ENCODE data around the gene HMCN2.

The HMCN2 gene

GRCh38 chr9:130365323-130365721 is 99.8 kb downstream of the HMCN2 start:
- Histone ChIP-seq H3K4me3 (ENCODE audit: low read length) (no peak overlapping the region), H3K4me2 (ENCODE audit: low read length) (no peak overlapping the region), H3K36me3 (ENCODE audit: insufficient read depth, low read length) (no peaks in the 10 kb centered on the region), H3K27me3 (ENCODE audit: control insufficient read depth, insufficient read depth, low read length) (peaks cover 36% of the 10 kb centered on the region), H3K9ac (ENCODE audit: low read depth, low read length) (no peak overlapping the region), H3K4me1 (ENCODE audit: control insufficient read depth, insufficient read depth, low read length) (no peaks in the 10 kb centered on the region), H3K9me3 (replicated peaks; ENCODE audit: low read length) (no peaks in the 10 kb centered on the region)

- no peaks in the 10 kb centered on the region for H3K36me3 ChIP-seq (ENCODE audit: insufficient read depth, low read length)
- H3K27me3 ChIP-seq (ENCODE audit: control insufficient read depth, insufficient read depth, low read length) = peaks cover 38% of the 10 kb centered on the region
- H3K4me1 ChIP-seq (ENCODE audit: control insufficient read depth, insufficient read depth, low read length) = no peaks in the 10 kb centered on the region
- H3K4me3 ChIP-seq (ENCODE audit: low read length) = no peak overlapping the region
- H3K4me2 ChIP-seq (ENCODE audit: low read length) = no peak overlapping the region
- no peak overlapping the region for H3K9ac ChIP-seq (ENCODE audit: low read depth, low read length)
- H3K9me3 ChIP-seq (replicated peaks; ENCODE audit: low read length) = no peaks in the 10 kb centered on the region
These were observed 100.5 kb downstream of the HMCN2 start for GRCh38 chr9:130366072-130366471.

- Histone ChIP-seq H3K27me3 (ENCODE audit: control insufficient read depth, insufficient read depth, low read length) (peaks cover 37% of the 10 kb centered on the region), H3K9ac (ENCODE audit: low read depth, low read length) (no peak overlapping the region), H3K4me3 (ENCODE audit: low read length) (no peak overlapping the region), H3K9me3 (replicated peaks; ENCODE audit: low read length) (no peaks in the 10 kb centered on the region), H3K4me1 (ENCODE audit: control insufficient read depth, insufficient read depth, low read length) (no peaks in the 10 kb centered on the region), H3K36me3 (ENCODE audit: insufficient read depth, low read length) (no peaks in the 10 kb centered on the region), H3K4me2 (ENCODE audit: low read length) (no peak overlapping the region)
These were observed 101.5 kb downstream of the HMCN2 start for GRCh38 chr9:130366888-130367550.

- Histone ChIP-seq H3K9me3 (replicated peaks; ENCODE audit: low read length) (no peaks in the 10 kb centered on the region), H3K4me1 (ENCODE audit: control insufficient read depth, insufficient read depth, low read length) (no peaks in the 10 kb centered on the region), H3K4me3 (ENCODE audit: low read length) (no peak overlapping the region), H3K27me3 (ENCODE audit: control insufficient read depth, insufficient read depth, low read length) (peaks cover 40% of the 10 kb centered on the region), H3K4me2 (ENCODE audit: low read length) (no peak overlapping the region), H3K9ac (ENCODE audit: low read depth, low read length) (no peak overlapping the region), H3K36me3 (ENCODE audit: insufficient read depth, low read length) (no peaks in the 10 kb centered on the region)
These were observed 103.1 kb downstream of the HMCN2 start for GRCh38 chr9:130368631-130369103.

GRCh38 chr9:130370226-130370625 is 104.7 kb downstream of the HMCN2 start:
- peaks cover 44% of the 10 kb centered on the region for H3K27me3 ChIP-seq (ENCODE audit: control insufficient read depth, insufficient read depth, low read length)
- no peaks in the 10 kb centered on the region for H3K4me1 ChIP-seq (ENCODE audit: control insufficient read depth, insufficient read depth, low read length)
- no peaks in the 10 kb centered on the region for H3K9me3 ChIP-seq (replicated peaks; ENCODE audit: low read length)
- H3K4me2 ChIP-seq (ENCODE audit: low read length) = no peak overlapping the region
- no peak overlapping the region for H3K4me3 ChIP-seq (ENCODE audit: low read length)
- no peak overlapping the region for H3K9ac ChIP-seq (ENCODE audit: low read depth, low read length)
- H3K36me3 ChIP-seq (ENCODE audit: insufficient read depth, low read length) = no peaks in the 10 kb centered on the region

GRCh38 chr9:130371196-130371966 is 105.8 kb downstream of the HMCN2 start:
- Histone ChIP-seq H3K4me3 (ENCODE audit: low read length) (no peak overlapping the region), H3K27me3 (ENCODE audit: control insufficient read depth, insufficient read depth, low read length) (peaks cover 51% of the 10 kb centered on the region), H3K4me1 (ENCODE audit: control insufficient read depth, insufficient read depth, low read length) (no peaks in the 10 kb centered on the region), H3K36me3 (ENCODE audit: insufficient read depth, low read length) (no peaks in the 10 kb centered on the region), H3K9me3 (replicated peaks; ENCODE audit: low read length) (no peaks in the 10 kb centered on the region), H3K4me2 (ENCODE audit: low read length) (no peak overlapping the region), H3K9ac (ENCODE audit: low read depth, low read length) (no peak overlapping the region)

- no peaks in the 10 kb centered on the region for H3K9me3 ChIP-seq (replicated peaks; ENCODE audit: low read length)
- H3K27me3 ChIP-seq (ENCODE audit: control insufficient read depth, insufficient read depth, low read length) = peaks cover 47% of the 10 kb centered on the region
- H3K4me1 ChIP-seq (ENCODE audit: control insufficient read depth, insufficient read depth, low read length) = no peaks in the 10 kb centered on the region
- H3K36me3 ChIP-seq (ENCODE audit: insufficient read depth, low read length) = no peaks in the 10 kb centered on the region
- no peak overlapping the region for H3K4me2 ChIP-seq (ENCODE audit: low read length)
- no peak overlapping the region for H3K4me3 ChIP-seq (ENCODE audit: low read length)
- H3K9ac ChIP-seq (ENCODE audit: low read depth, low read length) = no peak overlapping the region
These were observed 106.5 kb downstream of the HMCN2 start for GRCh38 chr9:130372057-130372456.

GRCh38 chr9:130373679-130374325 is 108.2 kb downstream of the HMCN2 start:
- no peak overlapping the region for H3K9ac ChIP-seq (ENCODE audit: low read depth, low read length)
- no peak overlapping the region for H3K4me3 ChIP-seq (ENCODE audit: low read length)
- no peak overlapping the region for H3K4me2 ChIP-seq (ENCODE audit: low read length)
- no peaks in the 10 kb centered on the region for H3K9me3 ChIP-seq (replicated peaks; ENCODE audit: low read length)
- no peaks in the 10 kb centered on the region for H3K4me1 ChIP-seq (ENCODE audit: control insufficient read depth, insufficient read depth, low read length)
- H3K36me3 ChIP-seq (ENCODE audit: insufficient read depth, low read length) = no peaks in the 10 kb centered on the region
- H3K27me3 ChIP-seq (ENCODE audit: control insufficient read depth, insufficient read depth, low read length) = peaks cover 46% of the 10 kb centered on the region

GRCh38 chr9:130377612-130378011 is 112.1 kb downstream of the HMCN2 start:
- Histone ChIP-seq H3K9me3 (replicated peaks; ENCODE audit: low read length) (no peaks in the 10 kb centered on the region), H3K27me3 (ENCODE audit: control insufficient read depth, insufficient read depth, low read length) (peaks cover 37% of the 10 kb centered on the region), H3K9ac (ENCODE audit: low read depth, low read length) (no peak overlapping the region), H3K4me3 (ENCODE audit: low read length) (no peak overlapping the region), H3K4me1 (ENCODE audit: control insufficient read depth, insufficient read depth, low read length) (no peaks in the 10 kb centered on the region), H3K36me3 (ENCODE audit: insufficient read depth, low read length) (no peaks in the 10 kb centered on the region), H3K4me2 (ENCODE audit: low read length) (no peak overlapping the region)

- Histone ChIP-seq H3K4me2 (ENCODE audit: low read length) (no peak overlapping the region), H3K36me3 (ENCODE audit: insufficient read depth, low read length) (no peaks in the 10 kb centered on the region), H3K4me3 (ENCODE audit: low read length) (no peak overlapping the region), H3K9ac (ENCODE audit: low read depth, low read length) (no peak overlapping the region), H3K27me3 (ENCODE audit: control insufficient read depth, insufficient read depth, low read length) (peaks cover 41% of the 10 kb centered on the region), H3K9me3 (replicated peaks; ENCODE audit: low read length) (no peaks in the 10 kb centered on the region), H3K4me1 (ENCODE audit: control insufficient read depth, insufficient read depth, low read length) (no peaks in the 10 kb centered on the region)
These were observed 113.5 kb downstream of the HMCN2 start for GRCh38 chr9:130378875-130379648.

- H3K27me3 ChIP-seq (ENCODE audit: control insufficient read depth, insufficient read depth, low read length) = peaks cover 44% of the 10 kb centered on the region
- H3K4me2 ChIP-seq (ENCODE audit: low read length) = no peak overlapping the region
- no peaks in the 10 kb centered on the region for H3K9me3 ChIP-seq (replicated peaks; ENCODE audit: low read length)
- H3K9ac ChIP-seq (ENCODE audit: low read depth, low read length) = no peak overlapping the region
- no peaks in the 10 kb centered on the region for H3K4me1 ChIP-seq (ENCODE audit: control insufficient read depth, insufficient read depth, low read length)
- no peaks in the 10 kb centered on the region for H3K36me3 ChIP-seq (ENCODE audit: insufficient read depth, low read length)
- H3K4me3 ChIP-seq (ENCODE audit: low read length) = no peak overlapping the region
These were observed 114.0 kb downstream of the HMCN2 start for GRCh38 chr9:130379649-130379970.
